Sigmoid colon (tissue), 7 donors: ENCODE data around the gene RAB15. TPM values are rescaled to one million over a fixed set of nuclear protein-coding genes. Genes with fewer than 3 reads are reported as not detected.

ENCODE experiments used
- DNase-seq: peaks from one replicate; pipeline ENCODE4 v3.0.0-alpha.2; 2019
- H3K27ac ChIP-seq, 4 donors: fragments of 200-600 bp; sonication (generic); one replicate each; pipeline ENCODE4 v1.5.1; 2016 to 2019; ENCODE audit warnings: mild to moderate bottlenecking in 1 of 4
- H3K27me3 ChIP-seq, 3 donors: fragments of 200-600 bp; sonication (generic); one replicate each; pipeline ENCODE4 v1.5.1; 2019; ENCODE audit warnings: mild to moderate bottlenecking in 1 of 3
- H3K36me3 ChIP-seq, 4 donors: fragments of 200-600 bp; sonication (generic); one replicate each; pipeline ENCODE4 v1.5.1; 2016 to 2019
- H3K4me1 ChIP-seq, 4 donors: fragments of 200-600 bp; sonication (generic); one replicate each; pipeline ENCODE4 v1.5.1; 2017 to 2019
- H3K4me3 ChIP-seq, 4 donors: fragments of 200-600 bp; sonication (generic); one replicate each; pipeline ENCODE4 v1.5.1; 2017 to 2019; ENCODE audit warnings: mild to moderate bottlenecking in 2 of 4, moderate library complexity in 1 of 4
- H3K9me3 ChIP-seq, 4 donors: fragments of 200-600 bp in 3 of 4; sonication (generic) in 3 of 4; one replicate each; pipeline versions ENCODE4 v1.5.1 to v1.6.1; 2013 to 2019
- CTCF ChIP-seq, 4 experiments: fragments of 450-650 bp in 3 of 4; fragments of 200-600 bp in 1 of 4; IDR thresholded peaks; one replicate each; pipeline ENCODE4 v1.5.1; 2016 to 2019; ENCODE audit warnings: antibody characterized with exemption in 4 of 4, mild to moderate bottlenecking in 3 of 4, moderate library complexity in 2 of 4
- EP300 ChIP-seq, 4 donors: sonication (generic); formaldehyde crosslinking; IDR thresholded peaks; one replicate each; pipeline ENCODE4 v1.6.1; 2017; ENCODE audit warnings: antibody characterized with exemption in 4 of 4
- POLR2A ChIP-seq, 2 donors: fragments of 450-650 bp; IDR thresholded peaks; one replicate each; pipeline ENCODE4 v1.6.1; 2016; ENCODE audit warnings: antibody characterized with exemption in 2 of 2, mild to moderate bottlenecking in 2 of 2, moderate library complexity in 2 of 2
- POLR2AphosphoS5 ChIP-seq, 4 donors: sonication (generic); formaldehyde crosslinking; IDR thresholded peaks; one replicate each; pipeline ENCODE4 v1.6.1; 2017; ENCODE audit warnings: antibody characterized with exemption in 4 of 4
- WGBS, 2 donors: extraction: QIAGEN DNeasy Blood & Tissue Kit; methylation state at CpG; one replicate each; pipeline ENCODE4 v1.1.7; 2013; 5-methylcytosine and 5-hydroxymethylcytosine counted together
- intact Hi-C: fragments of 100-400 bp; cut with DNase I; formaldehyde crosslinking; loops from one replicate; pipeline ENCODE4 v1.15.1; 2023
- polyA plus RNA-seq, 3 donors: library from polyadenylated mRNA; stranded (reverse); fragments of 200-250 nt; gene quantifications; one replicate each; pipeline ENCODE4 v1.2.3, GENCODE V29; 2013
- total RNA-seq, 4 donors: library from RNA; depleted of rRNA; stranded (reverse); fragments of >200 nt; gene quantifications; one replicate each; pipeline ENCODE4 v1.1.0, GENCODE V29; 2016
- donor health status: healthy with polysubstance abuse.
- donor health status: Bipolar disorder and iron deficiency.
- donor health status: healthy.

Gene RAB15
- total and polyA plus RNA-seq, 7 donors, result 1.8 to 31.8 (median 11.6) TPM

- 96 to 97% methylated on average over 8 of the region's 8 CpGs for WGBS, 2 donors
- Histone ChIP-seq H3K4me3 (no peak overlapping the region), H3K4me1 (peaks cover 0 to 11% (median 0%) of the 10 kb centered on the region in 4 donors), H3K36me3 (peaks cover 0 to 10% (median 0%) of the 10 kb centered on the region in 4 donors), H3K27me3 (no peaks in the 10 kb centered on the region), H3K27ac (no peak overlapping the region), H3K9me3 (no peaks in the 10 kb centered on the region)
- no peak for DNase-seq
- intact Hi-C loops, result no loop called here
- no peak for TF ChIP-seq POLR2AphosphoS5 (IDR thresholded peaks at IDR 0.05)
- TF ChIP-seq CTCF (IDR thresholded peaks at IDR 0.05), result no peak
- no peak for TF ChIP-seq EP300 (IDR thresholded peaks at IDR 0.05)
- no peak for TF ChIP-seq POLR2A (IDR thresholded peaks at IDR 0.05)
Observed at GRCh38 chr14:64950889-64951288, 21.2 kb downstream of the RAB15 start.

- intact Hi-C loops, result no loop called here
- no peak overlapping the region for H3K27ac ChIP-seq
- no peak overlapping the region for H3K4me3 ChIP-seq
- no peak for TF ChIP-seq EP300 (IDR thresholded peaks at IDR 0.05)
- TF ChIP-seq CTCF (IDR thresholded peaks at IDR 0.05), result no peak
- no peak for TF ChIP-seq POLR2AphosphoS5 (IDR thresholded peaks at IDR 0.05)
- TF ChIP-seq POLR2A (IDR thresholded peaks at IDR 0.05), result no peak
- H3K9me3 ChIP-seq, result no peaks in the 10 kb centered on the region
- H3K27me3 ChIP-seq, result no peaks in the 10 kb centered on the region
- no peak for DNase-seq
- H3K4me1 ChIP-seq, result peaks cover 0 to 11% (median 0%) of the 10 kb centered on the region in 4 donors
- WGBS, 2 donors, result 93% methylated on average over 8 of the region's 8 CpGs
- H3K36me3 ChIP-seq, result peaks cover 0 to 11% (median under 1%) of the 10 kb centered on the region in 4 donors
Observed at GRCh38 chr14:64948612-64949210, 23.4 kb downstream of the RAB15 start.

GRCh38 chr14:64947710-64948611, 24.2 kb downstream of the RAB15 start:
- Histone ChIP-seq H3K27me3 (no peaks in the 10 kb centered on the region), H3K36me3 (peaks cover 0 to 19% (median 2%) of the 10 kb centered on the region in 4 donors), H3K9me3 (no peaks in the 10 kb centered on the region), H3K4me3 (no peak overlapping the region), H3K4me1 (peaks cover 0 to 11% (median 0%) of the 10 kb centered on the region in 4 donors), H3K27ac (no peak overlapping the region)
- 91 to 93% methylated on average over 28 of the region's 28 CpGs for WGBS, 2 donors
- no peak for DNase-seq
- intact Hi-C loops, result no loop called here
- TF ChIP-seq POLR2AphosphoS5 (IDR thresholded peaks at IDR 0.05) (no peak), EP300 (IDR thresholded peaks at IDR 0.05) (no peak), POLR2A (IDR thresholded peaks at IDR 0.05) (no peak), CTCF (IDR thresholded peaks at IDR 0.05) (no peak)

- TF ChIP-seq CTCF (IDR thresholded peaks at IDR 0.05), result no peak
- TF ChIP-seq POLR2A (IDR thresholded peaks at IDR 0.05), result no peak
- TF ChIP-seq POLR2AphosphoS5 (IDR thresholded peaks at IDR 0.05), result no peak
- TF ChIP-seq EP300 (IDR thresholded peaks at IDR 0.05), result no peak
- Histone ChIP-seq H3K4me1 (no peaks in the 10 kb centered on the region), H3K9me3 (no peaks in the 10 kb centered on the region), H3K27me3 (no peaks in the 10 kb centered on the region), H3K4me3 (no peak overlapping the region), H3K27ac (no peak overlapping the region), H3K36me3 (peaks cover 0 to 34% (median 2%) of the 10 kb centered on the region in 4 donors)
- DNase-seq, result no peak
- intact Hi-C loops, result no loop called here
- WGBS, 2 donors, result 80 to 95% methylated on average over 6 of the region's 6 CpGs
Observed at GRCh38 chr14:64946310-64947045, 25.7 kb downstream of the RAB15 start.
